GM15510 (cell line): ENCODE data around the gene UQCR10.

ENCODE experiments used
- POLR2A ChIP-seq: IDR thresholded peaks from 3 replicates; pipeline ENCODE4 v1.6.1; 2011; ENCODE audit warnings: borderline replicate concordance; ENCODE audit not compliant: insufficient read length; ENCODE audit errors: extremely low read depth

UQCR10 gene

GRCh38 chr22:29797351-29797750 lies 30.2 kb downstream of the UQCR10 start:
- TF ChIP-seq POLR2A, result no peak

- TF ChIP-seq POLR2A, result no peak
Measured at GRCh38 chr22:29798318-29798717, 31.1 kb downstream of the UQCR10 start.

GRCh38 chr22:29798801-29799200 lies 31.6 kb downstream of the UQCR10 start:
- TF ChIP-seq POLR2A, result no peak

- TF ChIP-seq POLR2A, result no peak
Measured at GRCh38 chr22:29799217-29799680, 32.1 kb downstream of the UQCR10 start.

GRCh38 chr22:29801153-29801552 lies 34.0 kb downstream of the UQCR10 start:
- no peak for TF ChIP-seq POLR2A

- no peak for TF ChIP-seq POLR2A
Measured at GRCh38 chr22:29801796-29802195, 34.6 kb downstream of the UQCR10 start.

- no peak for TF ChIP-seq POLR2A
Measured at GRCh38 chr22:29803190-29803589, 36.0 kb downstream of the UQCR10 start.

- TF ChIP-seq POLR2A, result no peak
Measured at GRCh38 chr22:29804985-29805384, 37.8 kb downstream of the UQCR10 start.

- no peak for TF ChIP-seq POLR2A
Measured at GRCh38 chr22:29806196-29806595, 39.0 kb downstream of the UQCR10 start.

GRCh38 chr22:29810216-29810615 lies 43.0 kb downstream of the UQCR10 start:
- TF ChIP-seq POLR2A, result no peak

GRCh38 chr22:29811377-29811776 lies 44.2 kb downstream of the UQCR10 start:
- TF ChIP-seq POLR2A, result no peak

GRCh38 chr22:29813126-29813525 lies 46.0 kb downstream of the UQCR10 start:
- TF ChIP-seq POLR2A, result no peak

GRCh38 chr22:29813563-29813962 lies 46.4 kb downstream of the UQCR10 start:
- no peak for TF ChIP-seq POLR2A

GRCh38 chr22:29814003-29814402 lies 46.8 kb downstream of the UQCR10 start:
- TF ChIP-seq POLR2A, result no peak

GRCh38 chr22:29815580-29815979 lies 48.4 kb downstream of the UQCR10 start:
- TF ChIP-seq POLR2A, result no peak

- TF ChIP-seq POLR2A, result no peak
Measured at GRCh38 chr22:29816128-29816527, 49.0 kb downstream of the UQCR10 start.

- no peak for TF ChIP-seq POLR2A
Measured at GRCh38 chr22:29816539-29816938, 49.4 kb downstream of the UQCR10 start.
